Measurements from ENCODE around the gene DFFB. TPM values are rescaled to one million over a fixed set of nuclear protein-coding genes. Genes with fewer than 3 reads are reported as not detected.

Gene DFFB
- total and polyA plus RNA-seq, 9 donors: 6.8 to 12.8 (median 8.4) TPM

DNA sequence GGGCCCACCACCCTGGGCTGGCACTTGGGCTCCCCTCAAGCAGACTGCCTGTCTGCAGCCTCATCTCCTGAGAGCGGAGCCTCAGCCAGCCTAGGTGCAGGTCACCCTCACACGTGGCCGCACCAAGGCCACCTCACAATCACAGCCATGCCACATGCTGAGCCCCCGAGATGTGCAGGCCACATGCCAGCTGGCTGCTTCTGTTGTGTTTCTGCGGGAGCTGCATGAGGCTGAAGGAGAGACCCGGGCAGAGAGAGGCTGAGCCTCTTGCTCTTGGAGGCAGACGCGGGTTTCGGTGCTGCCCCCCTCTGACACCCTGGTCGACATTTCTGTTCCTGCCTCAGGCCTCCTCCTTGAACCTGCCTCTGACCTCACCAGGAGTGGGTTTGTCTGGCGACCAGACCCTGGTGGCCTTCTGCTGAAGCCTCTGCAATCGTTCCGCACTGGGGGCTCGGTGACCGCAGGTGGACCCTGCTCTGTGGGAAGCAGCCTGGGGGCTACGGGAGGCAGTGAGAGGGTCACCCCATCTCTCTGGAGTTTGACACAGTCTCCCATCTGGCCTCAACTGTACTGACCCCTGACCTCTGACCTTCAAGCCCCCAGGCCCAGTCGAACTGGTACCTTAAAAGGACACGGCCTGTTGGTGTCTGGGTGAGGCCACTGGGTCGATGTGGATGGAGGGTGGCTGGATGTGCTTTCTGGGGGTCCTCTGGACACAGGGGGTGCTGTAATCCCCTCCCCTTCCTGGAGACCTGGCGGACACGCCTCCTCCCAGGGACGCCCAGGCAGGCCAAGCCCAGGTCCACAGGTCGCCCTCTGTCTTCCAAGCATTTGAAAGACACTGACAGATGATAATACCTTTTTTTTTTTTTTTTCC is 55.8 kb downstream of the DFFB start:
- no peaks in the 10 kb centered on the region for H3K9me3 ChIP-seq
- H3K27me3 ChIP-seq: no peaks in the 10 kb centered on the region
- no peak overlapping the region for H3K4me3 ChIP-seq
- 88 to 93% (median 92%) methylated on average over 22 to 23 of the region's 23 CpGs for WGBS, 3 donors
- TF ChIP-seq POLR2A (IDR thresholded peaks at IDR 0.05): no peak
- TF ChIP-seq, protein P1, sequence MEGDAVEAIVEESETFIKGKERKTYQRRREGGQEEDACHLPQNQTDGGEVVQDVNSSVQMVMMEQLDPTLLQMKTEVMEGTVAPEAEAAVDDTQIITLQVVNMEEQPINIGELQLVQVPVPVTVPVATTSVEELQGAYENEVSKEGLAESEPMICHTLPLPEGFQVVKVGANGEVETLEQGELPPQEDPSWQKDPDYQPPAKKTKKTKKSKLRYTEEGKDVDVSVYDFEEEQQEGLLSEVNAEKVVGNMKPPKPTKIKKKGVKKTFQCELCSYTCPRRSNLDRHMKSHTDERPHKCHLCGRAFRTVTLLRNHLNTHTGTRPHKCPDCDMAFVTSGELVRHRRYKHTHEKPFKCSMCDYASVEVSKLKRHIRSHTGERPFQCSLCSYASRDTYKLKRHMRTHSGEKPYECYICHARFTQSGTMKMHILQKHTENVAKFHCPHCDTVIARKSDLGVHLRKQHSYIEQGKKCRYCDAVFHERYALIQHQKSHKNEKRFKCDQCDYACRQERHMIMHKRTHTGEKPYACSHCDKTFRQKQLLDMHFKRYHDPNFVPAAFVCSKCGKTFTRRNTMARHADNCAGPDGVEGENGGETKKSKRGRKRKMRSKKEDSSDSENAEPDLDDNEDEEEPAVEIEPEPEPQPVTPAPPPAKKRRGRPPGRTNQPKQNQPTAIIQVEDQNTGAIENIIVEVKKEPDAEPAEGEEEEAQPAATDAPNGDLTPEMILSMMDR (IDR thresholded peaks at IDR 0.05): no peak
- no peak for TF ChIP-seq EP300 (IDR thresholded peaks at IDR 0.05)
- no peak for DNase-seq
- intact Hi-C loops (cut with DNase I): no loop called here
- H3K4me1 ChIP-seq (ENCODE audit: insufficient read depth): no peaks in the 10 kb centered on the region
- H3K27ac ChIP-seq: no peak overlapping the region
- no peaks in the 10 kb centered on the region for H3K36me3 ChIP-seq

DNA sequence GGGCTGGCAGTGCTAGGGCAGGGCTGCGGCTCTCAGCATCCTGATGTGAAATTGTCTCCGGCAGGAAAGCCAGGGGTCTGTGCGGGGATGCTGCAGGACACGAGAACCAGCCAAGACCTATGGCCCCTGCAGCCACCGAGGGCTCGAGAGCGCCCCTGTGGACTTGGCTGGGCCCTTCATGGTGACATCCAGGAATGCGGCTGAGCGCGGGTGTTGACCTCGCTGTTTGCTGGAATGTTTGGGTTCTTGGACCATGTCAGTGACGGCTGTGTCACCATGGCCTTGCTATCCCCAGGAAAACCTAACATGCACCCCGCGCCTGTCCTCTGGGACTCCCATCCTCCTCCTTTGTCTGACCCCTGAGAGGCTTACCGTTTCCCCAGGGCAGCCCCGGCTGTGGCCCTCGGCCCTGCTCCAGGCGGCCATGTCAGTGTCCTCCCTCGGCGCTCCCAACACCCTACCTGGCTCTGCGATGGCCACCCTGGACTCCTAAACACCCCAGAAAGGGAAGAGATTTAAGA is 57.1 kb downstream of the DFFB start:
- H3K4me1 ChIP-seq (ENCODE audit: insufficient read depth): no peaks in the 10 kb centered on the region
- DNase-seq: no peak

GRCh38 chr1:3914911-3915310 is 57.6 kb downstream of the DFFB start:
- 87 to 89% (median 88%) methylated on average over 14 of the region's 14 CpGs for WGBS, 3 donors

More for the DNA sequence above, 57.1 kb downstream of the DFFB start:
- no peak for TF ChIP-seq EP300 (IDR thresholded peaks at IDR 0.05)
- TF ChIP-seq, protein P1 (IDR thresholded peaks at IDR 0.05): no peak
- TF ChIP-seq POLR2A (IDR thresholded peaks at IDR 0.05): no peak
- Histone ChIP-seq H3K9me3 (no peaks in the 10 kb centered on the region), H3K27me3 (no peaks in the 10 kb centered on the region), H3K27ac (no peak overlapping the region), H3K4me3 (no peak overlapping the region), H3K36me3 (no peaks in the 10 kb centered on the region)
- intact Hi-C loops (cut with DNase I): no loop called here
- WGBS, 3 donors: 89 to 93% (median 90%) methylated on average over 21 of the region's 21 CpGs

DNA sequence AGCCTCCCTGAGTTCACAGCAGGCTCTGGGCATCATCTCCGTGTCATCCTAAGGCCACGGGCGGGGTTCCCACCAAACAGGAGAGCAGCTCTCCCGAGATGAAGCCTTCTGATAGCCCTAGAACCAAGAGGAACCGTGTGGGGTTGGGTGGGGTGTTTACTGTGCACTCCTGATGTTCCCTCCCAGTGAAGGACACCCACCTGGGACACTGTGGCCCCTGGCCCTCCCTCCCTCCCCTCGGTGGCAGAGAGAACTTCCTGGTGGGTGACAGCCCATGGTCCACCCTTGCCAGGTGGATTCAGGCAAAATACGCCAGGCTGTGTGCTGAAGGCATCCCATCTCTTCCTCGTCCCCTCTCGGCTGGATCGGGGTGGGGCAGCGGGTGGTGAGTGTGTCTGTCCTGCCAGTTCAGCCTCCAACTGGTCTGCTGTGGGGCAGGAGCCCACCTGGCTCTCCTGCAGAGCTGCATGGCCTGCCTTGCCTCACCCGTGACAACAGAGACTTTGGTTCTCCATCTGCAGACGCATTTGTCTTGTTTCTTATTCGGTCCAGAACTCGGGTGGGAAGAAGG is 58.4 kb downstream of the DFFB start:
- no peaks in the 10 kb centered on the region for H3K27me3 ChIP-seq
- no peaks in the 10 kb centered on the region for H3K36me3 ChIP-seq
- TF ChIP-seq POLR2A (IDR thresholded peaks at IDR 0.05) (no peak), EP300 (IDR thresholded peaks at IDR 0.05) (no peak)
- TF ChIP-seq, protein P1 (IDR thresholded peaks at IDR 0.05): no peak
- no peak overlapping the region for H3K4me3 ChIP-seq
- no peak overlapping the region for H3K27ac ChIP-seq
- intact Hi-C loops (cut with DNase I): no loop called here
- no peaks in the 10 kb centered on the region for H3K4me1 ChIP-seq (ENCODE audit: insufficient read depth)
- DNase-seq: no peak
- no peaks in the 10 kb centered on the region for H3K9me3 ChIP-seq
- WGBS, 3 donors: 79 to 90% (median 82%) methylated on average over 15 of the region's 15 CpGs

More at GRCh38 chr1:3914911-3915310, 57.6 kb downstream of the DFFB start:
- DNase-seq: no peak
- Histone ChIP-seq H3K4me3 (no peak overlapping the region), H3K27ac (no peak overlapping the region), H3K9me3 (no peaks in the 10 kb centered on the region), H3K36me3 (no peaks in the 10 kb centered on the region), H3K27me3 (no peaks in the 10 kb centered on the region), H3K4me1 (ENCODE audit: insufficient read depth) (no peaks in the 10 kb centered on the region)
- intact Hi-C loops (cut with DNase I): no loop called here
- TF ChIP-seq POLR2A (IDR thresholded peaks at IDR 0.05): no peak
- TF ChIP-seq EP300 (IDR thresholded peaks at IDR 0.05): no peak
- TF ChIP-seq, protein P1 (IDR thresholded peaks at IDR 0.05): no peak
